NCI-H2029 treated with DMSO at 0.1 percent for 48 hours (cell line): ENCODE measurements around the gene PLXND1.
"Not testable (repeated sequence)": the region's sequence is repeated elsewhere in the genome, so short reads cannot be mapped to it uniquely, and the experiment has no call there.

Experiments
- DNase-seq: peaks from one replicate; lab custom pipeline; 2025; lab: John Stamatoyannopoulos, UW

Gene PLXND1

GRCh38 chr3:129612534-129613366 lies 6.3 kb upstream of the PLXND1 start:
- DNase-seq = no peak

GRCh38 chr3:129611812-129612533 lies 5.5 kb upstream of the PLXND1 start:
- no peak for DNase-seq

GRCh38 chr3:129611446-129611800 lies 4.9 kb upstream of the PLXND1 start:
- DNase-seq = no peak

- not testable (repeated sequence) for DNase-seq
Observed at GRCh38 chr3:129610794-129611445, 4.4 kb upstream of the PLXND1 start.

- DNase-seq = no peak
Observed at GRCh38 chr3:129610276-129610675, 3.8 kb upstream of the PLXND1 start.

GRCh38 chr3:129609591-129610182 lies 3.2 kb upstream of the PLXND1 start:
- no peak for DNase-seq

- DNase-seq = no peak
Observed at GRCh38 chr3:129608936-129609590, 2.6 kb upstream of the PLXND1 start.

GRCh38 chr3:129608087-129608935 lies 1.8 kb upstream of the PLXND1 start:
- DNase-seq = no peak

- DNase-seq = no peak
Observed at GRCh38 chr3:129607391-129608068, 1.1 kb upstream of the PLXND1 start.

- no peak for DNase-seq
Observed at GRCh38 chr3:129605922-129606635, 397 bp downstream of the PLXND1 start.

- DNase-seq = no peak
Observed at GRCh38 chr3:129605203-129605921, 1.1 kb downstream of the PLXND1 start.

- DNase-seq = no peak
Observed at GRCh38 chr3:129604767-129605166, 1.7 kb downstream of the PLXND1 start.

- no peak for DNase-seq
Observed at GRCh38 chr3:129603991-129604749, 2.3 kb downstream of the PLXND1 start.

GRCh38 chr3:129603561-129603942 lies 2.9 kb downstream of the PLXND1 start:
- no peak for DNase-seq

GRCh38 chr3:129602730-129603560 lies 3.5 kb downstream of the PLXND1 start:
- DNase-seq = no peak

- DNase-seq = no peak
Observed at GRCh38 chr3:129602309-129602708, 4.2 kb downstream of the PLXND1 start.

- no peak for DNase-seq
Observed at GRCh38 chr3:129601713-129602112, 4.8 kb downstream of the PLXND1 start.
